G401.6 (cell line): ENCODE measurements around the gene PPP1R1C.

Source experiments
- FAIRE-seq: peaks from 2 replicates; lab custom pipeline; 2012; peaks lifted over from hg19 to GRCh38; lab: Jason Lieb, UNC

PPP1R1C gene

GRCh38 chr2:182064019-182064778 is 78.5 kb downstream of the PPP1R1C start:
- no peak for FAIRE-seq

- FAIRE-seq = no peak
Observed at GRCh38 chr2:182066400-182067087, 80.9 kb downstream of the PPP1R1C start.

- FAIRE-seq = no peak
Observed at GRCh38 chr2:182067393-182067792, 81.7 kb downstream of the PPP1R1C start.

- FAIRE-seq = no peak
Observed at GRCh38 chr2:182068811-182069210, 83.2 kb downstream of the PPP1R1C start.

GRCh38 chr2:182069416-182069815 is 83.8 kb downstream of the PPP1R1C start:
- no peak for FAIRE-seq

GRCh38 chr2:182069908-182070307 is 84.3 kb downstream of the PPP1R1C start:
- FAIRE-seq = no peak

- FAIRE-seq = no peak
Observed at GRCh38 chr2:182070736-182071135, 85.1 kb downstream of the PPP1R1C start.

- no peak for FAIRE-seq
Observed at GRCh38 chr2:182072861-182073260, 87.2 kb downstream of the PPP1R1C start.

- FAIRE-seq = no peak
Observed at GRCh38 chr2:182073613-182074012, 88.0 kb downstream of the PPP1R1C start.

GRCh38 chr2:182077023-182077422 is 91.4 kb downstream of the PPP1R1C start:
- no peak for FAIRE-seq

- FAIRE-seq = no peak
Observed at GRCh38 chr2:182077448-182078142, 91.9 kb downstream of the PPP1R1C start.

- no peak for FAIRE-seq
Observed at GRCh38 chr2:182078988-182079602, 93.4 kb downstream of the PPP1R1C start.

GRCh38 chr2:182080493-182080892 is 94.8 kb downstream of the PPP1R1C start:
- no peak for FAIRE-seq

- no peak for FAIRE-seq
Observed at GRCh38 chr2:182081602-182082260, 96.1 kb downstream of the PPP1R1C start.

GRCh38 chr2:182088681-182089320 is 103.1 kb downstream of the PPP1R1C start:
- no peak for FAIRE-seq

GRCh38 chr2:182090486-182090885 is 104.8 kb downstream of the PPP1R1C start:
- no peak for FAIRE-seq

GRCh38 chr2:182097571-182098164 is 112.0 kb downstream of the PPP1R1C start:
- no peak for FAIRE-seq

GRCh38 chr2:182098648-182099047 is 113.0 kb downstream of the PPP1R1C start:
- FAIRE-seq = no peak

GRCh38 chr2:182101263-182101662 is 115.6 kb downstream of the PPP1R1C start:
- FAIRE-seq = no peak

GRCh38 chr2:182103526-182103925 is 117.9 kb downstream of the PPP1R1C start:
- FAIRE-seq = no peak

- no peak for FAIRE-seq
Observed at GRCh38 chr2:182110347-182110746, 124.7 kb downstream of the PPP1R1C start.
